H1 (cell line): Measurements from ENCODE around the gene VN1R5. TPM values are rescaled to one million over a fixed set of nuclear protein-coding genes. Genes with fewer than 3 reads are reported as not detected.
A peak's percentile ranks its signal among the peaks of the same experiment; 100 is the strongest.

Source experiments
- CTCF ChIA-PET: fragments of 300-600 bp; sonication (Branson Sonifier 250); formaldehyde crosslinking; loops from one replicate; lab custom pipeline; 2021; ENCODE audit not compliant: partially characterized antibody; lab: Charles Lee
- POLR2A ChIA-PET: fragments of 300-600 bp; sonication (Branson Sonifier 250); formaldehyde crosslinking; loops from one replicate; lab custom pipeline; 2021; ENCODE audit warnings: inconsistent platforms; ENCODE audit not compliant: partially characterized antibody; lab: Charles Lee
- DNase-seq, 2 experiments: peaks; one replicate each; pipeline versions ENCODE4 v3.0.0 to v3.0.0-alpha.2; 2010 to 2022; ENCODE audit warnings: low spot score in 2 of 2, low read depth in 1 of 2, mixed read lengths in 1 of 2
- FAIRE-seq: peaks from 2 replicates; lab custom pipeline; 2011; peaks lifted over from hg19 to GRCh38; lab: Jason Lieb, UNC
- H2AFZ ChIP-seq: 2 replicates; pipeline ENCODE4 v1.8.1; 2012; ENCODE audit warnings: low read length, inconsistent platforms
- H2AK5ac ChIP-seq: 2 replicates; pipeline ENCODE4 v1.6.1; 2013; ENCODE audit warnings: low read depth, low read length
- H2BK120ac ChIP-seq: replicated peaks from 2 replicates; pipeline ENCODE3; 2013; ENCODE audit warnings: low read depth, low read length, inconsistent platforms
- H2BK12ac ChIP-seq: 2 replicates; pipeline ENCODE4 v1.6.1; 2013; ENCODE audit warnings: low read depth, low read length
- H2BK15ac ChIP-seq: 2 replicates; pipeline ENCODE4 v1.6.1; 2013; ENCODE audit warnings: low read length
- H2BK20ac ChIP-seq: 2 replicates; pipeline ENCODE4 v1.6.1; 2013; ENCODE audit warnings: low read length
- H2BK5ac ChIP-seq: 2 replicates; pipeline ENCODE4 v1.6.1; 2013; ENCODE audit warnings: low read depth, low read length
- H3K14ac ChIP-seq: 2 replicates; pipeline ENCODE4 v1.6.1; 2013; ENCODE audit warnings: inconsistent platforms; ENCODE audit not compliant: insufficient read length
- H3K18ac ChIP-seq: 2 replicates; pipeline ENCODE4 v1.6.1; 2013; ENCODE audit warnings: low read length; ENCODE audit errors: extremely low read depth
- H3K23ac ChIP-seq: 2 replicates; pipeline ENCODE4 v1.6.1; 2013; ENCODE audit warnings: inconsistent platforms; ENCODE audit not compliant: insufficient read length
- H3K23me2 ChIP-seq: 2 replicates; pipeline ENCODE4 v1.6.1; 2013; ENCODE audit warnings: low read depth, low read length
- H3K27ac ChIP-seq: 2 replicates; pipeline ENCODE4 v1.6.1; 2011; ENCODE audit warnings: low read depth, low read length, inconsistent platforms
- H3K27me3 ChIP-seq, 4 experiments: replicated peaks in 1 of 4; 1 replicate in 1 of 4; 2 replicates in 3 of 4; pipeline versions ENCODE4 v1.6.1 to v1.8.1; 2011 to 2013; ENCODE audit warnings: low read length in 3 of 4, mild to moderate bottlenecking in 3 of 4, inconsistent platforms in 2 of 4, mixed read lengths in 2 of 4, moderate library complexity in 1 of 4; ENCODE audit not compliant: control insufficient read depth in 3 of 4, insufficient read depth in 3 of 4; ENCODE audit errors: extremely low read depth in 1 of 4
- H3K36me3 ChIP-seq, 4 experiments: 2 replicates each; pipeline versions ENCODE4 v1.6.1 to v1.8.1; 2011 to 2013; ENCODE audit warnings: mild to moderate bottlenecking in 4 of 4, low read length in 3 of 4, moderate library complexity in 2 of 4, control low read depth in 1 of 4, inconsistent platforms in 1 of 4; ENCODE audit not compliant: insufficient read depth in 4 of 4, control insufficient read depth in 2 of 4
- H3K4ac ChIP-seq: replicated peaks from 2 replicates; pipeline ENCODE3; 2013; ENCODE audit warnings: low read length, low read depth, mixed read lengths, inconsistent platforms; ENCODE audit not compliant: insufficient read length
- H3K4me1 ChIP-seq, 4 experiments: replicated peaks in 1 of 4; 1 replicate in 1 of 4; 2 replicates in 3 of 4; pipeline versions ENCODE4 v1.6.1 to v1.8.1; 2011 to 2013; ENCODE audit warnings: low read length in 3 of 4, inconsistent platforms in 2 of 4, mixed read lengths in 1 of 4; ENCODE audit not compliant: insufficient read depth in 4 of 4, control insufficient read depth in 3 of 4
- H3K4me2 ChIP-seq, 2 experiments: 2 replicates each; pipeline versions ENCODE4 v1.6.1 to v1.8.1; 2011 to 2013; ENCODE audit warnings: low read depth in 2 of 2, low read length in 2 of 2, control low read depth in 1 of 2, inconsistent platforms in 1 of 2, mild to moderate bottlenecking in 1 of 2; ENCODE audit not compliant: insufficient read depth in 1 of 2
- H3K4me3 ChIP-seq, 4 experiments: fragments of 200-600, 300-600 bp in 1 of 4; sonication (generic), shearing (Covaris generic), sonication (Bioruptor Twin) in 1 of 4; 2 replicates each; pipeline versions ENCODE4 v1.5.1 to v1.8.1; 2011 to 2016; ENCODE audit warnings: low read length in 4 of 4, low read depth in 3 of 4, control low read depth in 2 of 4, inconsistent platforms in 2 of 4, mild to moderate bottlenecking in 2 of 4, mixed read lengths in 1 of 4, moderate library complexity in 1 of 4; ENCODE audit not compliant: insufficient read depth in 2 of 4; ENCODE audit errors: extremely low read depth in 1 of 4
- H3K56ac ChIP-seq: replicated peaks from 2 replicates; pipeline ENCODE3; 2013; ENCODE audit warnings: low read depth, mild to moderate bottlenecking, mixed read lengths, low read length, inconsistent platforms; ENCODE audit not compliant: insufficient read length
- H3K79me1 ChIP-seq: 2 replicates; pipeline ENCODE4 v1.6.1; 2013; ENCODE audit warnings: low read depth, low read length, control low read depth
- H3K79me2 ChIP-seq, 2 experiments: 2 replicates each; pipeline versions ENCODE4 v1.6.1 to v1.8.1; 2012 to 2013; ENCODE audit warnings: low read length in 2 of 2, mild to moderate bottlenecking in 2 of 2, inconsistent platforms in 1 of 2; ENCODE audit not compliant: insufficient read depth in 2 of 2, control insufficient read depth in 1 of 2
- H3K9ac ChIP-seq, 4 experiments: replicated peaks in 1 of 4; 1 replicate in 1 of 4; 2 replicates in 3 of 4; pipeline versions ENCODE4 v1.6.1 to v1.8.1; 2011 to 2013; ENCODE audit warnings: low read depth in 3 of 4, low read length in 3 of 4, control low read depth in 2 of 4, mild to moderate bottlenecking in 2 of 4, moderate library complexity in 2 of 4, inconsistent platforms in 1 of 4; ENCODE audit errors: extremely low read depth in 1 of 4
- H3K9me3 ChIP-seq, 2 experiments: 2 replicates each; pipeline versions ENCODE4 v1.6.1 to v1.8.1; 2012 to 2013; ENCODE audit warnings: mild to moderate bottlenecking in 2 of 2, moderate library complexity in 2 of 2, control low read depth in 1 of 2, inconsistent platforms in 1 of 2, low read depth in 1 of 2, low read length in 1 of 2, mixed read lengths in 1 of 2; ENCODE audit not compliant: insufficient read depth in 2 of 2
- H4K20me1 ChIP-seq, 2 experiments: replicated peaks in 1 of 2; 2 replicates each; pipeline versions ENCODE3 to v1.8.1; 2011 to 2013; ENCODE audit warnings: inconsistent platforms in 2 of 2, low read length in 2 of 2, mild to moderate bottlenecking in 1 of 2; ENCODE audit not compliant: insufficient read depth in 2 of 2, control insufficient read depth in 1 of 2
- H4K5ac ChIP-seq: 2 replicates; pipeline ENCODE4 v1.6.1; 2013; ENCODE audit warnings: low read length, low read depth, mixed read lengths, inconsistent platforms; ENCODE audit not compliant: insufficient read length
- H4K8ac ChIP-seq: 2 replicates; pipeline ENCODE4 v1.8.0; 2013; ENCODE audit warnings: mild to moderate bottlenecking, moderate library complexity, low read length, inconsistent platforms; ENCODE audit not compliant: insufficient read depth; ENCODE audit errors: extremely low read depth
- H4K91ac ChIP-seq: replicated peaks from 2 replicates; pipeline ENCODE3; 2013; ENCODE audit warnings: low read length, mixed read lengths, inconsistent platforms; ENCODE audit not compliant: insufficient read length
- CHD2 ChIP-seq: IDR thresholded peaks from 2 replicates; pipeline ENCODE4 v1.6.1; 2012; ENCODE audit warnings: low read length, improper control_type of control experiment
- EGR1 ChIP-seq: IDR thresholded peaks from 2 replicates; pipeline ENCODE4 v1.6.1; 2011; ENCODE audit warnings: low read depth, low read length, borderline replicate concordance
- HDAC2 ChIP-seq, 2 experiments: fragments of 300-600 bp in 1 of 2; sonication (generic) in 1 of 2; IDR thresholded peaks; 2 replicates each; pipeline ENCODE4 v1.6.1; 2011 to 2012; ENCODE audit warnings: low read depth in 2 of 2, low read length in 2 of 2, mild to moderate bottlenecking in 2 of 2, moderate library complexity in 2 of 2, borderline replicate concordance in 1 of 2, inconsistent platforms in 1 of 2
- KDM4A ChIP-seq: IDR thresholded peaks from one replicate; pipeline ENCODE4 v1.7.1; 2012; ENCODE audit warnings: low read depth, mild to moderate bottlenecking, moderate library complexity, low read length, inconsistent platforms; ENCODE audit not compliant: severe bottlenecking
- MAX ChIP-seq: IDR thresholded peaks from 2 replicates; pipeline ENCODE4 v1.6.1; 2012; ENCODE audit warnings: inconsistent platforms
- PHF8 ChIP-seq: fragments of 200-600 bp; sonication (generic); conservative IDR thresholded peaks from 2 replicates; pipeline ENCODE4 v1.7.1; 2012; ENCODE audit warnings: low read depth, mild to moderate bottlenecking, inconsistent platforms, low read length, moderate library complexity
- RFX5 ChIP-seq: IDR thresholded peaks from 2 replicates; pipeline ENCODE4 v1.6.1; 2011; ENCODE audit warnings: low read depth, low read length, improper control_type of control experiment, borderline replicate concordance
- SP4 ChIP-seq: IDR thresholded peaks from 2 replicates; pipeline ENCODE4 v1.6.1; 2012; ENCODE audit warnings: low read length, inconsistent platforms
- WGBS, 2 experiments: shearing (Covaris generic) in 1 of 2; methylation state at CpG; one replicate each; pipeline versions ENCODE4 v1.1.6 to v1.1.7; 2013 to 2015; ENCODE audit warnings: low lambda C conversion rate in 2 of 2, mixed read lengths in 2 of 2, inconsistent platforms in 1 of 2, low coverage in 1 of 2, missing lambda C conversion rate in 1 of 2; ENCODE audit not compliant: insufficient replicate concordance in 2 of 2, insufficient coverage in 1 of 2, insufficient read length in 1 of 2; ENCODE audit errors: extremely low coverage in 1 of 2, missing lambda C conversion rate in 1 of 2; 5-methylcytosine and 5-hydroxymethylcytosine counted together
- polyA plus RNA-seq, 7 experiments: library from polyadenylated mRNA; depleted of rRNA in 3 of 7; stranded (reverse) in 5 of 7; unstranded in 2 of 7; fragments of >200 nt in 5 of 7; fragments of 200-250 nt in 2 of 7; gene quantifications; 1 replicate in 5 of 7; 2 replicates in 1 of 7; 4 replicates in 1 of 7; pipeline versions ENCODE4 v1.2.1 to v1.2.3, GENCODE V29; 2011 to 2013; ENCODE audit warnings: missing spikeins in 2 of 7, mixed read lengths in 2 of 7
- total RNA-seq: library from RNA; stranded (reverse); fragmentation: NEBNext Ultra II Directional; extraction: Animal tissue kit (Norgen Biotek cat#: 25700); gene quantifications from 2 replicates; pipeline ENCODE4 v1.2.1, GENCODE V29; 2021

Gene VN1R5
- total and polyA plus RNA-seq, 2 of the 8 experiments (the other 6 are each of a cell fraction or from before 2014, with no cell fraction given) = not detected

GRCh38 chr1:247294282-247294681, 38.4 kb downstream of the VN1R5 start:
- 79% methylated on average over 5 of the region's 5 CpGs; no CpG with 5 or more reads in 1 of the 2 experiments for WGBS, 2 experiments
- H3K18ac ChIP-seq = peak overlapping the region; percentile 34; the same call in 1 of the 2 replicates

More at GRCh38 chr1:247294282-247294681, 38.4 kb downstream of the VN1R5 start:
- Histone ChIP-seq H4K91ac (peak overlapping the region; percentile 39), H3K36me3 (peaks cover 0 to 6% (median under 1%) of the 10 kb centered on the region in 4 experiments; a peak in 3 of 8 replicates), H2BK20ac (peak overlapping the region; percentile 38; the same call in 1 of the 2 replicates), H3K4me1 (peaks cover 21 to 51% (median 42%) of the 10 kb centered on the region in 4 experiments), H2AK5ac (no peak overlapping the region), H4K20me1 (no peaks in the 10 kb centered on the region), H3K56ac (no peak overlapping the region), H4K5ac (no peak overlapping the region), H3K27ac (no peak overlapping the region), H3K23me2 (no peaks in the 10 kb centered on the region; the same call in 1 of the 2 replicates), H3K4me2 (peak overlapping the region; percentile 37 to 45; a peak in 2 of 4 replicates), H3K4ac (peak overlapping the region; percentile 10), H3K14ac (no peak overlapping the region), H2AFZ (no peak overlapping the region), H2BK12ac (peak overlapping the region; percentile 23; the same call in 1 of the 2 replicates), H4K8ac (no peak overlapping the region), H3K4me3 (no peak overlapping the region), H2BK5ac (peak overlapping the region; percentile 41; the same call in 1 of the 2 replicates), H3K27me3 (no peaks in the 10 kb centered on the region), H3K9me3 (no peaks in the 10 kb centered on the region), H3K79me1 (peaks cover 3% of the 10 kb centered on the region; the same call in 1 of the 2 replicates), H2BK120ac (peak overlapping the region; percentile 47), H2BK15ac (no peak overlapping the region), H3K79me2 (no peaks in the 10 kb centered on the region), H3K23ac (no peak overlapping the region), H3K9ac (no peak overlapping the region)
- FAIRE-seq = no peak
- ChIA-PET POLR2A (interaction anchor here (0.8 to 1.3 kb wide), 7 partner anchors 10 to 53 kb away, joined by 3 to 4 read pairs (median 3); no protein-coding TSS in a partner anchor), CTCF (no interaction called here)
- TF ChIP-seq SP4 = no peak
- TF ChIP-seq KDM4A = no peak
- no peak for TF ChIP-seq EGR1
- TF ChIP-seq PHF8 = no peak
- TF ChIP-seq MAX = no peak
- TF ChIP-seq RFX5 = no peak
- TF ChIP-seq CHD2 = no peak
- TF ChIP-seq HDAC2 (IDR thresholded peaks at IDR 0.05; ENCODE audit: borderline replicate concordance in 1 of 2, low read depth in 2 of 2, low read length in 2 of 2) = no peak
- no peak for DNase-seq
